Measurements from ENCODE around the gene PDXDC1.
A peak's percentile ranks its signal among the peaks of the same experiment; 100 is the strongest.
"Not testable (repeated sequence)": the region's sequence is repeated elsewhere in the genome, so short reads cannot be mapped to it uniquely, and the experiment has no call there.

The PDXDC1 gene

GRCh38 chr16:15140444-15141365, 165.9 kb downstream of the PDXDC1 start:
- DNase-seq = not testable (repeated sequence)

GRCh38 chr16:15141586-15141985, 166.8 kb downstream of the PDXDC1 start:
- TF ChIP-seq GATA1 (IDR thresholded peaks at IDR 0.05; ENCODE audit: low read depth, low read length) = no peak
- TF ChIP-seq POLR2A (IDR thresholded peaks at IDR 0.05; ENCODE audit: low read length) = no peak
- DNase-seq = no peak

DNA sequence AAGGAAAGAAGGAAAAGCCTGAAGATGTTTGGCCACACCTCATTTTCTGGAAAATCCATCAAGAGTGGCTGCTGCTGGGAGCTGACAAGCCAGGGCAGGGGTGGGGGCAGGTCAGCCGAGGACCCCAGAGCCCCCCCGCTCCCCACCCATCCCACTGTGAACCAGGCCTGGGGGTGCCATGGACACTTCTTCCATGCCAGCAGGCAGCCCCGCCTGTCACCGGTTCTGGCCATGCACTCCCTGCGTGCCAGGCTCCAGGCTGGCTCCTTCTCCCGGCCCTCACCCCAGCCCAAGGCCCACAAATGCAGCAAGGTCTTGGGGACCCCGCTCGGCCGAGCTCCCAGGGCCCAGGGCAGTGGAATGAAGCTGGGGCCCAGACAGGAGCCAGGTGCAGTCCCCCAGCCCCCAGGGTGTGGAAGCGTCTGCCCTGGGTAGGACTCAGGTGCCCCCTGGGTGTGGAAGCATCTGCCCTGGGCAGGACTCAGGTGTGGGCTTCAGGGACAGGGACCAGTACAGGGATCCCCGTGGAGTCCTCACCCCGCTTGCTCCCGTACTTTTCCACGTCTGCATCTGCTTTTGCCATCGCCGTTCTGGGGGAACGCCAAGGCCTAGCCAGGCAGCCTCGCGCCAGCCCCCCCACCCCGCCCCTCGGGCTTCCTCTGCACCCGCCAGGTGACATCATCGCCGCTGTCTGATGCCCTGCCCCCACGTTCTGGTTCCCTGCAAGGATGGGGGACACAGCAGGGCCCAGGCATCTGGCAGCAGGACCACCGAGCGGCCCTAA, 167.5 kb downstream of the PDXDC1 start:
- DNase-seq = not testable (repeated sequence)

GRCh38 chr16:15142891-15143600, 168.2 kb downstream of the PDXDC1 start:
- DNase-seq = not testable (repeated sequence)

DNA sequence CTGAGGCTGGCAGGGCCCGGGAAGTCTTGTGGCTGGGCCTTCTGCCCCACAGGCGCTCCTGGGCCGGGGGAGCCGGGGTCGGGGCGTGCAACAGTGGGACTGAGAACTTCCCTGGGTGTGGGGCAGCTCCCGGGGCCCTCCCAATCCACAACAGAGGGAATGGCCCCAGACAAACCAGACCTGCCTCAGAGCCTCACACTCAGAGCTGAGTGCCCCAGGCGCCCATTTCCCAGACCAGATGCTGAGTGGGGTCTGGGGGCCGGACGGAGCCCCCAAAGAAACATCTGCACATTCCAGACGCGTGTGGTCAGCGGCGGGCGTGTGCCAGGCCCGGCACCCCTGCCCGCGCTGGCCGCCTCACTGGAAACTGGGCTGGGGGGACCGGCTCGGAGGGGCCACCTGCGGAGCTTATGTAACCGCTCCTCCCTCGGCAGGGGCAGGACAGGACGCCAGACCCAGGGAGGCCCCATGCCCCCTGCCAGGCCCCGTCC, 168.8 kb downstream of the PDXDC1 start:
- not testable (repeated sequence) for DNase-seq

DNA sequence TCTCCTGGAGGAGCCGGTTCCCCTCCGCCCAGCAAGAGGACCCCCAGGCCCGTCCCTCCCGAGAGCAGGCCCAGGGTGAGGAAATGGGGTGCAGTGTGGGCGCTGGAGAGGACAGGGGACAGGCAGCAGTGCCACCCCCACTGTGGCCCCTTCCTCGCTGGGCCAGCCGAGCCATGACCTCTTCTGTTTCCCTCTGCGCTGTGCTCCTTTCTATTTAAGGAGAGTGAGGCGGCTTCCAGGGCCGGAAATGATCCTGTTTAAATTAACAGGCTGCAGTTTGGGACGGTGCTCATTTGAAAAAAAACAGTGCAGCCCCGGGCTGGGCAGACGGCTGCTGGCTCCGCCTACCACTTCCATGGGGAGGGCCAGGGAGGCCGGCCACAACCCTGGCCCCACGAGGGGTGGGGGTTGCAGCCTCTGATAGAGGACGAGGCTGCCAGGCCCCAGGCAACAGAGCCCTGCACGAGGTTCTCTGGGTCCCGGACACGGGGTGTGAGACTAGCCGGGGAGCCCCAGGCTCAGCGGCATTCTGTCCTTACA, 169.3 kb downstream of the PDXDC1 start:
- peak; percentile 30 to 47 for DNase-seq

- DNase-seq = not testable (repeated sequence)
Measured at GRCh38 chr16:15144781-15145417, 170.1 kb downstream of the PDXDC1 start.

DNA sequence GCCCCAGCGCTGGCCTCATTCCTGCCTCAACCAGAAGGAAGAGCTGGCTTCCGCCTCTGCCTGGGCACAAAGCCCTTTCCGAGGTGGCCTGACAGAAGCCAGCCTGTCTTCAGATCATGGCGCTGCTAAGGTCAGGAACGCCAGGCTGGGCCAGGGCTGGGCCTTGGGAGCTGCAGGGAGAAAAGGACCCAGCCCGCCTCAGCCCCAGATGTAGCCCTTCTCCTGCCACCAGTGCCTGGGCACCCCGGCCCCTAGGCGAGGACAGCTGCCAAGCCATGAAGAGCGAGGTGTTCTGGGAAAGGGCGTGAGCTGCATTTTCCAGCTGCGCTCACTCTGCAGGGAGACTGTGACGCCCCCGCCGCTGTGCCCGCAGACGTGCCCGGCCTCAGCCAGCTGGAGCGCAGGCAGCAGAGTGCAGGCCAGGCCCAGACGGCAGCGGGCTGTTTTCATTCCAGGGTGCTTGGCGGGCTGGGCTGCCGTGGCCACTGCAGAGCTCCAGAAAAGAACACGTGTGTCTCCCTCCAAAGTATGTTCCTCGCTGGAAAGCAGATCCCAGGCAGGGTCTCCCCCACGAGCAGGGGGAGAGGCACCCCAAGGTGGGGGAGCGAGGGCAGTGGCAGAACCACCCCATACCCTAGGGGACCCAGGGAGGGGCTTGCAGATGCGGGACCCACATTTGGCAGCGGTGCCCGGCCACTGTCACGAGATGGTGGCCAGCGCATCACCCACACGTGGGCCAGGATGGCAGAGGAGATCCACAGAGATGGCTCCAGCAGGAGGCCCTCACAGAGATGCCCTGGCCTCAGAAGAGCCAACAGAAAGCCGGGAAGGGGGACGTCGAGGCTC, 170.8 kb downstream of the PDXDC1 start:
- not testable (repeated sequence) for DNase-seq

GRCh38 chr16:15146264-15146662, 171.4 kb downstream of the PDXDC1 start:
- DNase-seq = not testable (repeated sequence)

DNA sequence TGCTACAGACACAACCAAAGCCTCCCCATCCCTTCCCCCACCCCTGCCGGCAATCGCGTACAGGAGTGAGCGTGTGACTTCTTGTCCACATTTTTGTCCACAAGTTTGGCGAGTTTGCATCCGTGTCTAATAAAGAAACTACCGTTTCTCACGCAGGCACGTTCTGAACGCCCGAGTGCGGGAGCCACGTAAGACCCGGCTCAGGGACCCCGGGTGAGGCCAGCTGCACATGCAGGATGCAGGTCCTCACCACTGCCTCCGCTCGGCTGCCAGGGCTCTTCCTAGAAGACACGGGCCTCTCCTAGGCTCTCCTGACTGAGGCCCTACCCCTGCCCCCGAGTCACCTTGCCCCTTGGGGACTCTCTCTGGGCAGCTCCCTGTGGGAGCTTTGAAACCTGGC, 174.0 kb downstream of the PDXDC1 start:
- not testable (repeated sequence) for DNase-seq

GRCh38 chr16:15149260-15149659, 174.4 kb downstream of the PDXDC1 start:
- DNase-seq = not testable (repeated sequence)

- peak; percentile 48 to 57 for DNase-seq
Measured at GRCh38 chr16:15154005-15154404, 179.2 kb downstream of the PDXDC1 start.

- peak; percentile 94 to 96 for DNase-seq
- peak; percentile 44 for TF ChIP-seq POLR2A (IDR thresholded peaks at IDR 0.05; ENCODE audit: low read length)
Measured at GRCh38 chr16:15154650-15155562, 180.1 kb downstream of the PDXDC1 start.

GRCh38 chr16:15157644-15158043, 182.8 kb downstream of the PDXDC1 start:
- DNase-seq = not testable (repeated sequence)

GRCh38 chr16:15159671-15160070, 184.8 kb downstream of the PDXDC1 start:
- not testable (repeated sequence) for DNase-seq

GRCh38 chr16:15160571-15160970, 185.7 kb downstream of the PDXDC1 start:
- not testable (repeated sequence) for DNase-seq

DNA sequence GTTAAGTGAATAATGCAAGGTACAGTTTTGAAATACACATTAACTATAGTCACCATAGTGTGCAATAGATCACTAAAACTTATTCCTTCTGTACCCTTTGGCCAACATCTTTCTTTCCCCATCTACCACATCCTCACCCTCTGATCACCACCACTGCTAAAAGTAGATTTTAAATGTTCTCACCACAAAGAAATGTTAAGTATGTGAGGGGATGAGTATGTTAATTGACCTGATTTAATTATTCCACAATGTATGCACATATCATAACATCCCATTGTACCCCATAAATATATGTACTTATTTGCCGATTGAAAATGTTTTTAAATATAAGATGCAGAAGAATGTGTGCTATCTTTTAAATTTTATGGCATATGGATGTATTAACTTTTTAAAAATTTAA, 188.2 kb downstream of the PDXDC1 start:
- not testable (repeated sequence) for DNase-seq

DNA sequence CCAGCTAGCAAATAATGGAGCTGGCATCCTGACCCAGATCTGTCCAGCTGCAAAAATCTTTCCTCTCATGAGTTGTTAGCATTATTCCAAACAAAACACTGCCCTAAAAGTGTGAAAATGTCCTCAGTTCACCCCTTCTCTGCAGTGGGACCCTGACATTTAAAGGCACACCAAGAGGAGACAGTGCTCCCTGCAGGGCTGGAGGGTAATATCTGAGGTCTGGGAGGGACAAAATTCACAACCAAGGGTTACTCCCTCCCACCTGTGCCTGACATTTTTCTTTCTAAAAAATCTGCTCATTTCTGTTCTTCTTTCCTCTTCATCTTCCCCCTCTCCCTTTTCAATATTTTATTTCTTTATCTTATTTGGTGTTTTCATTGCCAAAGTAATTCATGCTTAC, 191.4 kb downstream of the PDXDC1 start:
- not testable (repeated sequence) for DNase-seq

GRCh38 chr16:15168303-15168702, 193.5 kb downstream of the PDXDC1 start:
- DNase-seq = not testable (repeated sequence)

Data from erythroblast (primary cell).